Adipose tissue (tissue), 3 donors: ENCODE results near the gene DHFR. TPM values are rescaled to one million over a fixed set of nuclear protein-coding genes. Genes with fewer than 3 reads are reported as not detected.
"Not testable (repeated sequence)": the region's sequence is repeated elsewhere in the genome, so short reads cannot be mapped to it uniquely, and the experiment has no call there.

Experiments used
- H3K27ac ChIP-seq: one replicate; pipeline ENCODE4 v1.5.1; 2013; ENCODE audit warnings: low read depth, low read length
- WGBS, 3 donors: extraction: QIAGEN DNeasy Blood & Tissue Kit; methylation state at CpG; one replicate each; pipeline ENCODE4 v1.1.7; 2013; 5-methylcytosine and 5-hydroxymethylcytosine counted together
- polyA plus RNA-seq, 3 donors: library from polyadenylated mRNA; stranded (reverse); fragments of 200-250 nt; gene quantifications; one replicate each; pipeline ENCODE4 v1.2.3, GENCODE V29; 2013
- donor health status: healthy with polysubstance abuse.
- donor health status: Bipolar disorder and iron deficiency.
- donor health status: healthy.

Gene DHFR
- polyA plus RNA-seq, 3 donors = 2.9 to 18.1 (median 16.3) TPM

- 58 to 84% (median 82%) methylated on average over 17 of the region's 17 CpGs for WGBS, 3 donors
Observed at GRCh38 chr5:80615266-80615914, 39.4 kb downstream of the DHFR start.

DNA sequence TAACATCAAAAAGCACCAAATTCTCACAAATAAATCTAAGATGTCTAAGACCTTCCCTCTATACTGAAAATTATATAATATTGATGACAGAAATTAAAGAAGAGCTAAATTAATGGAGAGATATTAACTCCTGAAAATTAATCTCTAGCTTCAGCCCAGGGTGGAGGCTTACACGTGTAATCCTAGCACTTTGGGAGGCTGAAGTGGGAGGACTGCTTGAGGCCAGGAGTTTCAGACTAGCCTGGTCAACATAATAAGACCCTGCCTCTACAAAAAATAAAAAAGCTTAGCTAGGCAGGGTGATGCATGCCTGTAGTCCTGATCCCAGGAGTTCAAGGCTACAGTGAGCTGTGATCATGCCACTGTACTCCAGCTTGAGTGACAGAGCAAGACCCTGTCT is 45.1 kb downstream of the DHFR start:
- no peak overlapping the region for H3K27ac ChIP-seq
- 74 to 85% (median 79%) methylated on average over 1 of the region's 1 CpG for WGBS, 3 donors

More at GRCh38 chr5:80615266-80615914, 39.4 kb downstream of the DHFR start:
- H3K27ac ChIP-seq = no peak overlapping the region

DNA sequence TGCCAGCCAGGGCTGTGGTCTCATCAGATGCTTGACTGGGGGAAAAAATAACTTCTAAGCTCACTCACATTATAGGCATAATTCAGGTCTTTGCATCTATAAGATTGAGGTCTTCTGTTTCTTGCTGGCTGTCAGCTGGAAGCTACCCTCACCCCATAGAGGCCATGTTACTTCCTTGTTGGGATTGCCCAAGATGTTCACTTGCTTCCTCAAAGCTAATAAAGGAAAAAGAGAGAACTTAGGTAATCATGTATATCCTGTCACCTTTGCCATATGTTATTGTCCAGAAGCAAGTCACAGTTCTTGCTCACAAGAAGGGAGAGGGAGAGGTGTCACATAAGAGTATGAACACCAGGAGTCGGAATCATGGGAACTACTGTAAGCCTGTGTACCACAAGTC is 46.1 kb downstream of the DHFR start:
- WGBS, 3 donors = 63 to 94% (median 68%) methylated on average over 1 of the region's 1 CpG
- no peak overlapping the region for H3K27ac ChIP-seq

- H3K27ac ChIP-seq = no peak overlapping the region
Observed at GRCh38 chr5:80607832-80608231, 47.0 kb downstream of the DHFR start.

DNA sequence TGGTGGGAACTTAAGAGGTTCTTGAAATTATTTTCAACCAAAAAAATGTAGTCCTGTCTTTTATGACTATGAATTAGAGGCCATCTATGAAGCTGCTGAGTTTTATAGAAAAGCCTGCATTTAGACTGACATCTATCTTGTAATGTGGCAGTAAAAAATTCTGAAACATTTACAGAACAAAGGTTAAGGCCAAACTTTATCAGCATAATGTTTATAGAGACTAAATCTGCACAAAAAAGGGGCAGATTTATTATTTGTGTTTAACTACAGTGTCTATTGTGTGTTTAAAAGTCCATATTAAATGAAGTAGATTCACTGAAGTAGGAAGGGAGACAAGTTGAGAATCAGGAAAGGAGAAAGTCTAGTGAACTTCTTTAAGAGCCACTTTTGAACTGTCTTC is 47.4 kb downstream of the DHFR start:
- H3K27ac ChIP-seq = no peak overlapping the region

GRCh38 chr5:80600943-80601693 is 53.7 kb downstream of the DHFR start:
- H3K27ac ChIP-seq = no peak overlapping the region
- WGBS, 3 donors = 90 to 94% (median 92%) methylated on average over 2 of the region's 2 CpGs

- WGBS, 3 donors = 60 to 77% (median 74%) methylated on average over 6 to 7 of the region's 7 CpGs
- H3K27ac ChIP-seq = no peak overlapping the region
Observed at GRCh38 chr5:80597500-80597899, 57.3 kb downstream of the DHFR start.

- WGBS, 3 donors = 74 to 86% (median 76%) methylated on average over 2 of the region's 2 CpGs
- no peak overlapping the region for H3K27ac ChIP-seq
Observed at GRCh38 chr5:80594810-80595209, 60.0 kb downstream of the DHFR start.

GRCh38 chr5:80592761-80593160 is 62.0 kb downstream of the DHFR start:
- 73 to 90% (median 88%) methylated on average over 2 of the region's 2 CpGs for WGBS, 3 donors
- no peak overlapping the region for H3K27ac ChIP-seq

DNA sequence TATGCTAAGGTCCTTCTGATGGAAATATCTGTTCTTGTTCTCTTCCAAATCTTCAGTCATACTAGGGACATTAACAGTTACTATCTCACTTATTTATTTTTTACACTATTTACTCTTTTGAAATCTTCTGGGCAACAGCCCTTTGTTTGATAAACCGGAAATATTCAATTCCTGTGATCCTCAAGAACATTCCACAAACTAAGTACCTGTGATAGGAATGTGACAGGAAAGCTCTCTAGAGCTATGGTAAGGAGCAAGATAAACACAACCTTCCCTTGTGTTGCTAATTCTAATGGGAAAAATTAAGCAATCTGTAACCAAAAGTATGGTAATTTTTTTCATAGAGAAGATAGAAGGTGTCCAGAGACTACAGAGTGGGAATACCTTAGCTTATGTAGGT is 62.7 kb downstream of the DHFR start:
- H3K27ac ChIP-seq = no peak overlapping the region
- WGBS, 3 donors = 16 to 74% (median 68%) methylated on average over 1 of the region's 1 CpG

- no peak overlapping the region for H3K27ac ChIP-seq
- 82 to 94% (median 94%) methylated on average over 3 of the region's 3 CpGs for WGBS, 3 donors
Observed at GRCh38 chr5:80591352-80591751, 63.4 kb downstream of the DHFR start.

DNA sequence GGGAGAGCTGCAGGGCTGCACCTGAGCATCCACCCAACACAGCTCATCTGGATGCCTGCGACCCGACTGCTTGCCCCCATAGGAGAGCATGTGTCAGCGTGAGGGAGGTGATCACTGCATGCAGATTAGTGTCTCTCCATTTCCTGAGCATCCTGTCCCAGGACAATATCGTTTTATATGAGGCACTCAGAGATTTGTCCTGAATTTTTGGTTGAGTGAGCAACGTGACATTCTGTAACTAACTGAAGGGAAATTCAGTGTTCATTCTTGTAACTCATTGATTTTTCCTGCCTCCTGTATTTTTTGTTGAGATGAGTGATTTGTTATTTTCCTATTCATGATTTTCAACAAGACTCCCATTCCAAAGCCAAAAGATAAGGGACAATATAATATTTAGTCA is 64.0 kb downstream of the DHFR start:
- WGBS, 3 donors = 80 to 90% (median 81%) methylated on average over 5 of the region's 5 CpGs
- H3K27ac ChIP-seq = no peak overlapping the region

DNA sequence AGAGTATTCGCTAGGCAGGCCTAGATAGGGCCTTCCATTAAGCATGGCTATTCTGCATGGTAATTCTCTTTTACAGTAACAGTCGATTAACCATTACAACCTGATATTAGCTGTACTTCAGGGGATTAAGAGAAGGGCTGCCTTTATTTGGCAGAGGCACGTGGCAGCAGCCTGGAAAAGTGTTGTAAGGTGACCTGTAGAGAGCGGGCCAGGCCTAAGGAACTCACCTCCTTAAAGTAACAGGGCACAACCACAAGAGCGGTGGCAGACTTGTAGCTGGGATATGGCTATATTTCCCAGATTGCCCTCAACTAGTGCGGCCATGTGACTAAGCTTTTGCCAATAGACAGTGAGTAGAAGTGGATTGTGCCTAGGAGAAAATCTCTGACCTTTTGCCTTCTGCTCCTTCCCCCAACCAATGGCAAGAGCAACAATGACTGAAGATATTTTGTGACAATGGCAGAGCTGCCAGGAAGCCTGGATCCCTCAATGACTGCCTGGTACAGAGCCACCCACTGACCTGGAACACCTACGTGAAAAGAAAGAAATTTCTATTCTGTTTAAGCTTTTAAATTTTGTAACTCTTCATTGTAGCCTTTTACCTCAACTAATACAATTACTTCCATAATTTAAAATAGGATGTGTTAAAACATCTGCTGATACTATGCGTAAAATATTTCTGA is 65.8 kb downstream of the DHFR start:
- H3K27ac ChIP-seq = no peak overlapping the region
- 84 to 90% (median 86%) methylated on average over 8 of the region's 8 CpGs for WGBS, 3 donors

DNA sequence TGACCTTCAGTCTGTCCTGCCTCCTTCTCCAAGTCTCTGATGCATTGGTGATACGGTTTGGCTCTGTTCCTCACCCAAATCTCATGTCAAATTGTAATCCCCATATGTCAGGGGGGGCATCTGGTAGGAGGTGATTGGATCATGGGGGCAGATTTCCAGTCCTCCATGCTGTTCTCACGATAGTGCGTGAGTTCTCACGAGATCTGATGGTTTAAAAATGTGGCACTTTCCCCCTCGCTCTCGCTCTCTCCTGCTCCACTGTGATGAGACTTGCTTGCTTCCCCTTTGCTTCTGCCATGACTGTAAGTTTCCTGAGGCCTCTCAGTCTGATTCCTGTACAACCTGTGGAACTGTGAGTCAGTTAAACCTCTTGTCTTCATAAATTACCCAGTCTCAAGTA is 70.0 kb downstream of the DHFR start:
- H3K27ac ChIP-seq = no peak overlapping the region
- 78 to 94% (median 92%) methylated on average over 6 of the region's 6 CpGs for WGBS, 3 donors

GRCh38 chr5:80580291-80580690 is 74.5 kb downstream of the DHFR start:
- WGBS, 3 donors = 56 to 95% (median 93%) methylated on average over 1 to 2 of the region's 3 CpGs
- not testable (repeated sequence) for H3K27ac ChIP-seq

- 92 to 93% (median 92%) methylated on average over 2 of the region's 2 CpGs for WGBS, 3 donors
- no peak overlapping the region for H3K27ac ChIP-seq
Observed at GRCh38 chr5:80579050-80579449, 75.7 kb downstream of the DHFR start.

GRCh38 chr5:80577707-80578106 is 77.1 kb downstream of the DHFR start:
- 11 to 37% (median 33%) methylated on average over 5 of the region's 5 CpGs for WGBS, 3 donors
- no peak overlapping the region for H3K27ac ChIP-seq

DNA sequence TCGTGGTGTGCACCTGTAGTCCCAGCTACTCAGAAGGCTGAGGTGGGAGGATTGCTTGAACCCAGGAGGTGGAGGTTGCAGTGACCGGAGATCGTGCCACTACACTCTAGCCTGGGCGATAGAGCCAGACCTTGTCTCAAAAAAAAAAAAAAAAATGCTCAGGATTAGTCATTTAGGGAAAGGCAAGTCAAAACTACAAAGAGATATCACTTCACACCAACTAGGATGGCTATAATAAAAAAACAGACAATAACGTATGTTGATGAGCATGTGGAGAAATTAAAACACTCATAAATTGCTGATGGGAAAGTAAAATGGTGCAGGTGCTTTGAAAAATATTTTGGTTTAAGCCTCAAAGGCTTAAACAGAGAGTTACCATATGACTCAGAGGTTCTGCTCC is 78.4 kb downstream of the DHFR start:
- H3K27ac ChIP-seq = no peak overlapping the region
- WGBS, 3 donors = 84 to 92% (median 91%) methylated on average over 5 of the region's 5 CpGs
